ENCODE measurements around the gene RBBP8. TPM values are rescaled to one million over a fixed set of nuclear protein-coding genes. Genes with fewer than 3 reads are reported as not detected.

Gene RBBP8
- total RNA-seq, 2 donors from 2014 or later: 9.7 to 10.2 TPM

DNA sequence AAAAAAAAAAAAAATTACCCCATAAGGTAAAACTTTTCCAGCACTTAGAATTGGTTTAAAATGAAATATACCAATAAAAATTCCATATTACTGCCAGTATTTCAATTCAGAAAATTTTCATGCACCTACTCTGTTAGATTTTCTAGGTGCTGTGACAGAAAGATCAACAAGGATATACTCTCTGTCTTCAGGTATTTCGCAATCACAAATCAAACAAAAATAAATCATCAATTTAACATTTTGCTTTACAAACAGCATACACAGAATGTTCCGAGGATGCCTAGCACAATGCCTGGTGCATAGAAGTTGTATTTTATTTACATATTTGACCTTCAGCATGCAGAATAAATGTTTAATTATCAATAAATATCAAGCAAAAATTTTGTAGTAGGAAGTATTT, 66.5 kb downstream of the RBBP8 start:
- no peaks in the 10 kb centered on the region for H3K36me3 ChIP-seq
- H3K4me3 ChIP-seq: no peak overlapping the region
- ATAC-seq (ENCODE audit: insufficient number of reproducible peaks, low FRiP score, low read depth): no peak
- no peak overlapping the region for H3K27ac ChIP-seq
- no peaks in the 10 kb centered on the region for H3K27me3 ChIP-seq (replicated peaks; ENCODE audit: insufficient read depth)
- DNase-seq (ENCODE audit: low spot score): no peak
- no peaks in the 10 kb centered on the region for H3K9me3 ChIP-seq
- no peaks in the 10 kb centered on the region for H3K4me1 ChIP-seq (ENCODE audit: control insufficient read depth in 1 of 2, low read depth in 2 of 2)
- TF ChIP-seq CTCF (IDR thresholded peaks at IDR 0.05): no peak

DNA sequence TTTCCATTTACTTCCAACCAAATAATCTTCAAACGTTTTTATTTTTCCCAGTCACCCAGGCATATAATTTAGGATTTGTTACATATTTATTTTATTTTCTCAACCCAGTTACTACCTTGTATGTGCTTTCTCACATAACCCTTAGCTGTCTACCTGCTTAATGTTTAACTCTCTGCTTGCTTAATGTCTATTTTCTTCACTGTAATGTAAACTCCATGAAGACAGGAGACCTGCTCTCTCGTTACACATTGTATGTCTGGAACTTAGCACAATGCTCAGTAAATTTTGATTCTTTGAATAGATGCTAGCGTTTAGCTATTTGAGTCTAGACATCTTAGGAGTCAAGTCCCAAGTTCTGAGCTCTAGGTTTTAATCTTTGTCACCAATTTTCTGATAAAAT, 70.2 kb downstream of the RBBP8 start:
- TF ChIP-seq CTCF (IDR thresholded peaks at IDR 0.05): no peak
- DNase-seq (ENCODE audit: low spot score) (no peak), ATAC-seq (ENCODE audit: insufficient number of reproducible peaks, low FRiP score, low read depth) (no peak)
- no peaks in the 10 kb centered on the region for H3K27me3 ChIP-seq (replicated peaks; ENCODE audit: insufficient read depth)
- H3K27ac ChIP-seq: no peak overlapping the region
- H3K4me1 ChIP-seq (ENCODE audit: control insufficient read depth in 1 of 2, low read depth in 2 of 2): no peaks in the 10 kb centered on the region
- H3K9me3 ChIP-seq: no peaks in the 10 kb centered on the region
- no peaks in the 10 kb centered on the region for H3K36me3 ChIP-seq
- H3K4me3 ChIP-seq: no peak overlapping the region

- no peak overlapping the region for H3K4me3 ChIP-seq
- no peaks in the 10 kb centered on the region for H3K9me3 ChIP-seq
- no peak for ATAC-seq (ENCODE audit: insufficient number of reproducible peaks, low FRiP score, low read depth)
- TF ChIP-seq CTCF (IDR thresholded peaks at IDR 0.05): no peak
- H3K36me3 ChIP-seq: no peaks in the 10 kb centered on the region
- H3K27ac ChIP-seq: no peak overlapping the region
- H3K27me3 ChIP-seq (replicated peaks; ENCODE audit: insufficient read depth): no peaks in the 10 kb centered on the region
- DNase-seq (ENCODE audit: low spot score): no peak
- no peaks in the 10 kb centered on the region for H3K4me1 ChIP-seq (ENCODE audit: control insufficient read depth in 1 of 2, low read depth in 2 of 2)
Observed at GRCh38 chr18:23012249-23012648, 79.1 kb downstream of the RBBP8 start.

- Histone ChIP-seq H3K27me3 (replicated peaks; ENCODE audit: insufficient read depth) (no peaks in the 10 kb centered on the region), H3K9me3 (no peaks in the 10 kb centered on the region), H3K27ac (no peak overlapping the region), H3K4me3 (peak overlapping the region; percentile 9), H3K4me1 (ENCODE audit: control insufficient read depth in 1 of 2, low read depth in 2 of 2) (no peaks in the 10 kb centered on the region), H3K36me3 (no peaks in the 10 kb centered on the region)
- ATAC-seq (ENCODE audit: insufficient number of reproducible peaks, low FRiP score, low read depth): no peak
- TF ChIP-seq CTCF (IDR thresholded peaks at IDR 0.05): no peak
- no peak for DNase-seq (ENCODE audit: low spot score)
Observed at GRCh38 chr18:23020555-23021294, 87.6 kb downstream of the RBBP8 start.

GRCh38 chr18:23021623-23022022, 88.5 kb downstream of the RBBP8 start:
- H3K36me3 ChIP-seq: no peaks in the 10 kb centered on the region
- no peaks in the 10 kb centered on the region for H3K27me3 ChIP-seq (replicated peaks; ENCODE audit: insufficient read depth)
- TF ChIP-seq CTCF (IDR thresholded peaks at IDR 0.05): no peak
- no peak overlapping the region for H3K27ac ChIP-seq
- no peak overlapping the region for H3K4me3 ChIP-seq
- H3K9me3 ChIP-seq: no peaks in the 10 kb centered on the region
- DNase-seq (ENCODE audit: low spot score) (no peak), ATAC-seq (ENCODE audit: insufficient number of reproducible peaks, low FRiP score, low read depth) (no peak)
- no peaks in the 10 kb centered on the region for H3K4me1 ChIP-seq (ENCODE audit: control insufficient read depth in 1 of 2, low read depth in 2 of 2)
